ENCODE results near the gene KCNAB1. TPM values are rescaled to one million over a fixed set of nuclear protein-coding genes. Genes with fewer than 3 reads are reported as not detected.

KCNAB1 gene
- total RNA-seq, 1 experiment from 2014 or later, result not detected

DNA sequence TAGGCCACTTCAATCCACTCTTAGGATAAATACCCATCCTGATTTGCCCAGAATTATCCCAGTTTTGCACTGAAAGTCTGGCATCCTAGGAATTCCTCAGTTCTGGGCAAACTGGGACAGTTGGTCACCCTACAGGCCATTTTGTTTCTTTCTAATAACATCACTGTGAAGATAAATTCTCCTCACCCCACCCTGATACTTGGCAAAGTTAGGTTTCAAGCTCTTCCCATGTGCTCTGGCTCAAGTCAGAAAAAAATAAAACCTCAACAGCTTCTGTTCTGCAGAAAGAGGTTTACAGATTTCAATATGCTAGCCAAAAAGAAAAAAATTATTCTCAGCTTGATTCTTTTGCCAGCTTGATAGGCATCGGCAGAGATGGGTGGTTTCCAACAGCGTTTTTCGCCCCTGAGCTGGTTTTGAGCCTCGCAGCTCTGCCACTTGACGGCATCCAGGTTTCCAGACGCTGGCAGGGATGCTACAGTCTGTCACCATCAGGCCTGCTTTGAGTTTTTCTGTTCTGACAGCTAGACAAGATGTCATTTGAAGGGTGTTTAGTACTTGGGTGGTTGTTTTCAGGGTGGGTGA is 263.2 kb downstream of the KCNAB1 start:
- H4K20me1 ChIP-seq (ENCODE audit: low read length), result no peaks in the 10 kb centered on the region
- POLR2A ChIA-PET (ENCODE audit: unreplicated experiment), result no interaction called here

DNA sequence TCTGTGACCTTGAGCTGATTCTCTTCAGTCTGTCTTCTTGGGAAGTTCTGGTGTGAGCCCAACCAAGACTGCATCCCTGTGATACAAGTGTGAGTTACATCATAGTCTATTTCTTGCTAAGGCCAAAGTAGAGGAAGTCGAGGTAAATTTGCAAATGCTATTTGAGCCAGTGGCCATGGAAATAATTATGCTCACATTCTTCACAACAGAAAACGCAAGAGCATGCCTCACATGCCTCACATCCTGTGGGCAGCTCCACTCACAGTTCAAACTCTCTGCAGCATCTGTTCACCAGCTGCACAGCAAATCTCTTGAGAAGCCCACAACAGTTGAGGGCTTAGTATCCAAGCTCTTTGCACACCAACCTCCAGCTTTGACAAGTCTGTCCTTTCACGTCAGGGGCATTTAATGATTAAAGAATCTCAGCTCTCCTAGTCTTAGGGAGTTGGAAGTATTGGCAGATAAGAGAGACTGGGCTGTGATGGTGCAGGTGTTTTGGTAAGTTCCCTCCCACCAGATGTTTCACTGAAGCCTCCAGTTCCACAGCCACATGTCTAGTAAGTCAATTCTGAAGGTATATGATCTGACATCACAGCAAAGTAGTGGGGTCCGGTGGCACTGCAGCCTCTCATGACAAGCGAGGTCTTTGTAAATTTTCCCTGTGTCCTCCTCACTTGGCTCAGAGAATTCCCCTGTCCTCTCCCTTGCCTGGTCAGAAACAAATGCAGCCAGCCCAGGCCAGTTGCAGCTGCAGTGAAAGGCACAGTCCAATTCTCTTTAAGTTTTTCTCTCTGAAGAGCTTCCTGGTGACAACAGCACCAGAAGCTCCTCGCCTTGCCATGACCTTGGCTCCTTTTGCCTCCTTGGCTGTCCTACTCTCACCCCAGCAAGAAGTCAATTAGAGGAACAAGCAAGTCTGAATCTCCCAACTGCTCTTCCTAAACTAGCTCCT is 268.4 kb downstream of the KCNAB1 start:
- ATAC-seq (no peak), DNase-seq (no peak)
- Histone ChIP-seq H3K27ac (ENCODE audit: low read length) (no peak overlapping the region), H3K4me2 (ENCODE audit: low read length) (no peak overlapping the region), H3K9ac (ENCODE audit: low read length) (no peak overlapping the region), H3K27me3 (ENCODE audit: low read length) (peaks cover 91% of the 10 kb centered on the region), H3K4me3 (ENCODE audit: low read length) (no peak overlapping the region), H3K36me3 (ENCODE audit: low read depth, low read length) (no peaks in the 10 kb centered on the region), H3K9me3 (ENCODE audit: low read length) (no peaks in the 10 kb centered on the region), H4K20me1 (ENCODE audit: low read length) (no peaks in the 10 kb centered on the region), H3K79me2 (ENCODE audit: low read length) (no peaks in the 10 kb centered on the region), H3K4me1 (ENCODE audit: insufficient read depth, low read length) (no peaks in the 10 kb centered on the region), H3K9me2 (replicated peaks; ENCODE audit: low read length) (no peaks in the 10 kb centered on the region), H3F3A (ENCODE audit: low read length, unreplicated experiment) (no peaks in the 10 kb centered on the region), H2AFZ (ENCODE audit: low read length) (no peak overlapping the region)
- intact Hi-C loops (cut with micrococcal nuclease), result no loop called here
- ChIA-PET POLR2A (ENCODE audit: unreplicated experiment) (no interaction called here), CTCF (interaction anchor here (0.5 kb wide), 1 partner anchor 180 kb away, joined by 3 read pairs; no protein-coding TSS in a partner anchor)
- TF ChIP-seq, protein P1, sequence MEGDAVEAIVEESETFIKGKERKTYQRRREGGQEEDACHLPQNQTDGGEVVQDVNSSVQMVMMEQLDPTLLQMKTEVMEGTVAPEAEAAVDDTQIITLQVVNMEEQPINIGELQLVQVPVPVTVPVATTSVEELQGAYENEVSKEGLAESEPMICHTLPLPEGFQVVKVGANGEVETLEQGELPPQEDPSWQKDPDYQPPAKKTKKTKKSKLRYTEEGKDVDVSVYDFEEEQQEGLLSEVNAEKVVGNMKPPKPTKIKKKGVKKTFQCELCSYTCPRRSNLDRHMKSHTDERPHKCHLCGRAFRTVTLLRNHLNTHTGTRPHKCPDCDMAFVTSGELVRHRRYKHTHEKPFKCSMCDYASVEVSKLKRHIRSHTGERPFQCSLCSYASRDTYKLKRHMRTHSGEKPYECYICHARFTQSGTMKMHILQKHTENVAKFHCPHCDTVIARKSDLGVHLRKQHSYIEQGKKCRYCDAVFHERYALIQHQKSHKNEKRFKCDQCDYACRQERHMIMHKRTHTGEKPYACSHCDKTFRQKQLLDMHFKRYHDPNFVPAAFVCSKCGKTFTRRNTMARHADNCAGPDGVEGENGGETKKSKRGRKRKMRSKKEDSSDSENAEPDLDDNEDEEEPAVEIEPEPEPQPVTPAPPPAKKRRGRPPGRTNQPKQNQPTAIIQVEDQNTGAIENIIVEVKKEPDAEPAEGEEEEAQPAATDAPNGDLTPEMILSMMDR (conservative IDR thresholded peaks at IDR 0.05; ENCODE audit: low read depth, low read length), result no peak
- no peak for TF ChIP-seq EZH2phosphoT487 (IDR thresholded peaks at IDR 0.05; ENCODE audit: borderline replicate concordance, low read length)
- TF ChIP-seq EZH2 (IDR thresholded peaks at IDR 0.05; ENCODE audit: low read length, unreplicated experiment), result no peak
- BruUV-seq (replicated peaks), result no TSS peak

More for the DNA sequence above, 263.2 kb downstream of the KCNAB1 start:
- no peak for ATAC-seq
- H3K4me1 ChIP-seq (ENCODE audit: insufficient read depth, low read length), result no peaks in the 10 kb centered on the region
- H3F3A ChIP-seq (ENCODE audit: low read length, unreplicated experiment), result no peaks in the 10 kb centered on the region
- BruUV-seq (replicated peaks), result no TSS peak
- no peak overlapping the region for H3K4me3 ChIP-seq (ENCODE audit: low read length)
- no peaks in the 10 kb centered on the region for H3K9me2 ChIP-seq (replicated peaks; ENCODE audit: low read length)
- no peak overlapping the region for H2AFZ ChIP-seq (ENCODE audit: low read length)
- H3K9ac ChIP-seq (ENCODE audit: low read length), result no peak overlapping the region
- TF ChIP-seq EZH2 (IDR thresholded peaks at IDR 0.05; ENCODE audit: low read length, unreplicated experiment), result no peak
- TF ChIP-seq EZH2phosphoT487 (IDR thresholded peaks at IDR 0.05; ENCODE audit: borderline replicate concordance, low read length), result no peak
- H3K27me3 ChIP-seq (ENCODE audit: low read length), result peaks cover 84% of the 10 kb centered on the region
- no peaks in the 10 kb centered on the region for H3K36me3 ChIP-seq (ENCODE audit: low read depth, low read length)
- H3K79me2 ChIP-seq (ENCODE audit: low read length), result no peaks in the 10 kb centered on the region
- CTCF ChIA-PET, result interaction anchor here (2.1 to 2.4 kb wide), 2 partner anchors 210 to 233 kb away, joined by 15 to 28 read pairs; no protein-coding TSS in a partner anchor
- intact Hi-C loops (cut with micrococcal nuclease), result loop anchor here (1.0 to 5.0 kb wide), 4 partner anchors 124 to 386 kb away; no protein-coding TSS in a partner anchor
- H3K27ac ChIP-seq (ENCODE audit: low read length), result no peak overlapping the region
- no peak for DNase-seq
- H3K4me2 ChIP-seq (ENCODE audit: low read length), result no peak overlapping the region
- no peaks in the 10 kb centered on the region for H3K9me3 ChIP-seq (ENCODE audit: low read length)

GRCh38 chr3:156389449-156389950 is 269.1 kb downstream of the KCNAB1 start:
- H3K27ac ChIP-seq (ENCODE audit: low read length), result no peak overlapping the region
- no TSS peak for BruUV-seq (replicated peaks)
- no peaks in the 10 kb centered on the region for H3F3A ChIP-seq (ENCODE audit: low read length, unreplicated experiment)
- H3K36me3 ChIP-seq (ENCODE audit: low read depth, low read length), result no peaks in the 10 kb centered on the region
- H3K9ac ChIP-seq (ENCODE audit: low read length), result no peak overlapping the region
- H4K20me1 ChIP-seq (ENCODE audit: low read length), result no peaks in the 10 kb centered on the region
- H3K4me3 ChIP-seq (ENCODE audit: low read length), result no peak overlapping the region
- H3K9me3 ChIP-seq (ENCODE audit: low read length), result no peaks in the 10 kb centered on the region
- no peak overlapping the region for H3K4me2 ChIP-seq (ENCODE audit: low read length)
- ATAC-seq, result no peak
- no peak overlapping the region for H2AFZ ChIP-seq (ENCODE audit: low read length)
- ChIA-PET POLR2A (ENCODE audit: unreplicated experiment) (no interaction called here), CTCF (no interaction called here)
- no peak for TF ChIP-seq EZH2phosphoT487 (IDR thresholded peaks at IDR 0.05; ENCODE audit: borderline replicate concordance, low read length)
- no peak for TF ChIP-seq EZH2 (IDR thresholded peaks at IDR 0.05; ENCODE audit: low read length, unreplicated experiment)
- TF ChIP-seq, protein P1 (conservative IDR thresholded peaks at IDR 0.05; ENCODE audit: low read depth, low read length), result no peak
- H3K79me2 ChIP-seq (ENCODE audit: low read length), result no peaks in the 10 kb centered on the region
- no peak for DNase-seq
- intact Hi-C loops (cut with micrococcal nuclease), result no loop called here
- H3K27me3 ChIP-seq (ENCODE audit: low read length), result peaks cover 89% of the 10 kb centered on the region
- no peaks in the 10 kb centered on the region for H3K4me1 ChIP-seq (ENCODE audit: insufficient read depth, low read length)
- H3K9me2 ChIP-seq (replicated peaks; ENCODE audit: low read length), result no peaks in the 10 kb centered on the region

Data from PC-3 (cell line).